ENCODE measurements around the gene PYGB.

GRCh38 chr20:25252686-25253421 lies 5.0 kb downstream of the PYGB start:
- no peak for TF ChIP-seq EZH2phosphoT487 (IDR thresholded peaks at IDR 0.05; ENCODE audit: borderline replicate concordance, low read length)
- TF ChIP-seq, protein P1, sequence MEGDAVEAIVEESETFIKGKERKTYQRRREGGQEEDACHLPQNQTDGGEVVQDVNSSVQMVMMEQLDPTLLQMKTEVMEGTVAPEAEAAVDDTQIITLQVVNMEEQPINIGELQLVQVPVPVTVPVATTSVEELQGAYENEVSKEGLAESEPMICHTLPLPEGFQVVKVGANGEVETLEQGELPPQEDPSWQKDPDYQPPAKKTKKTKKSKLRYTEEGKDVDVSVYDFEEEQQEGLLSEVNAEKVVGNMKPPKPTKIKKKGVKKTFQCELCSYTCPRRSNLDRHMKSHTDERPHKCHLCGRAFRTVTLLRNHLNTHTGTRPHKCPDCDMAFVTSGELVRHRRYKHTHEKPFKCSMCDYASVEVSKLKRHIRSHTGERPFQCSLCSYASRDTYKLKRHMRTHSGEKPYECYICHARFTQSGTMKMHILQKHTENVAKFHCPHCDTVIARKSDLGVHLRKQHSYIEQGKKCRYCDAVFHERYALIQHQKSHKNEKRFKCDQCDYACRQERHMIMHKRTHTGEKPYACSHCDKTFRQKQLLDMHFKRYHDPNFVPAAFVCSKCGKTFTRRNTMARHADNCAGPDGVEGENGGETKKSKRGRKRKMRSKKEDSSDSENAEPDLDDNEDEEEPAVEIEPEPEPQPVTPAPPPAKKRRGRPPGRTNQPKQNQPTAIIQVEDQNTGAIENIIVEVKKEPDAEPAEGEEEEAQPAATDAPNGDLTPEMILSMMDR (conservative IDR thresholded peaks at IDR 0.05; ENCODE audit: low read depth, low read length): no peak

Data from PC-3 (cell line).